DND-41 (cell line): Measurements from ENCODE around the gene UTP15.

ENCODE experiments used
- ATAC-seq: fragments of 200-7000 bp; cut with Tn5 transposase; 3 replicates; pipeline ENCODE4 v1.9.1; 2021; ENCODE audit warnings: low read depth; ENCODE audit not compliant: insufficient read depth
- DNase-seq: peaks from one replicate; pipeline ENCODE4 v3.0.0-alpha.2; 2020
- H2AFZ ChIP-seq: 2 replicates; pipeline ENCODE4 v1.6.0; 2012; ENCODE audit warnings: low read depth, low read length
- H3K27ac ChIP-seq: 2 replicates; pipeline ENCODE4 v1.5.1; 2012; ENCODE audit warnings: low read length, inconsistent platforms
- H3K27me3 ChIP-seq: fragments of 200-600 bp; sonication (generic); 2 replicates; pipeline ENCODE4 v1.6.0; 2012; ENCODE audit warnings: low read length, mild to moderate bottlenecking, inconsistent platforms; ENCODE audit not compliant: insufficient read depth, poor library complexity
- H3K36me3 ChIP-seq: 2 replicates; pipeline ENCODE4 v1.5.1; 2012; ENCODE audit warnings: low read length, inconsistent platforms; ENCODE audit not compliant: insufficient read depth
- H3K4me1 ChIP-seq: 2 replicates; pipeline ENCODE4 v1.5.1; 2012; ENCODE audit warnings: mild to moderate bottlenecking, low read length; ENCODE audit not compliant: insufficient read depth
- H3K4me2 ChIP-seq: 2 replicates; pipeline ENCODE4 v1.6.0; 2012; ENCODE audit warnings: mild to moderate bottlenecking, moderate library complexity, low read length, inconsistent platforms; ENCODE audit not compliant: insufficient read depth
- H3K4me3 ChIP-seq, 2 experiments: fragments of 200-600 bp in 1 of 2; shearing (Covaris generic) in 1 of 2; 2 replicates each; pipeline ENCODE4 v1.5.1; 2012 to 2016; ENCODE audit warnings: inconsistent platforms in 2 of 2, low read length in 2 of 2, mild to moderate bottlenecking in 2 of 2, low read depth in 1 of 2, moderate library complexity in 1 of 2
- H3K79me2 ChIP-seq: 2 replicates; pipeline ENCODE4 v1.6.0; 2012; ENCODE audit warnings: low read length, inconsistent platforms; ENCODE audit not compliant: insufficient read depth
- H3K9ac ChIP-seq: 2 replicates; pipeline ENCODE4 v1.6.0; 2012; ENCODE audit warnings: low read depth, mild to moderate bottlenecking, inconsistent platforms, low read length, moderate library complexity
- H3K9me3 ChIP-seq: 2 replicates; pipeline ENCODE4 v1.5.1; 2012; ENCODE audit warnings: low read length, moderate library complexity, mild to moderate bottlenecking, inconsistent platforms; ENCODE audit not compliant: insufficient read depth, severe bottlenecking
- H4K20me1 ChIP-seq: 2 replicates; pipeline ENCODE4 v1.6.0; 2012; ENCODE audit warnings: low read length; ENCODE audit not compliant: insufficient read depth
- CTCF ChIP-seq: IDR thresholded peaks from 2 replicates; pipeline ENCODE4 v1.5.1; 2012; ENCODE audit warnings: borderline replicate concordance, low read length, moderate library complexity, mild to moderate bottlenecking; ENCODE audit not compliant: poor library complexity, severe bottlenecking; ENCODE audit errors: extremely low read depth
- EZH2 ChIP-seq: IDR thresholded peaks from 3 replicates; pipeline ENCODE4 v1.6.1; 2012; ENCODE audit warnings: borderline replicate concordance, low read depth, mild to moderate bottlenecking, moderate library complexity, low read length, inconsistent platforms; ENCODE audit not compliant: severe bottlenecking

Gene UTP15

GRCh38 chr5:73529081-73529480 is 36.5 kb upstream of the UTP15 start:
- H4K20me1 ChIP-seq, result no peaks in the 10 kb centered on the region

GRCh38 chr5:73531356-73531755 is 34.2 kb upstream of the UTP15 start:
- Histone ChIP-seq H3K36me3 (no peaks in the 10 kb centered on the region), H3K27me3 (peaks cover 10% of the 10 kb centered on the region), H3K9me3 (no peaks in the 10 kb centered on the region), H3K4me2 (no peak overlapping the region), H3K79me2 (no peaks in the 10 kb centered on the region), H3K4me1 (no peaks in the 10 kb centered on the region), H4K20me1 (no peaks in the 10 kb centered on the region), H3K9ac (no peak overlapping the region), H3K4me3 (no peak overlapping the region), H2AFZ (no peak overlapping the region), H3K27ac (no peak overlapping the region)
- ATAC-seq, result no peak
- TF ChIP-seq EZH2 (no peak), CTCF (no peak)
- DNase-seq, result no peak

More at GRCh38 chr5:73529081-73529480, 36.5 kb upstream of the UTP15 start:
- H3K4me3 ChIP-seq, result no peak overlapping the region
- DNase-seq (no peak), ATAC-seq (no peak)
- H3K9ac ChIP-seq, result no peak overlapping the region
- H3K36me3 ChIP-seq, result no peaks in the 10 kb centered on the region
- peaks cover 10% of the 10 kb centered on the region for H3K27me3 ChIP-seq
- H3K27ac ChIP-seq, result no peak overlapping the region
- H3K79me2 ChIP-seq, result no peaks in the 10 kb centered on the region
- no peak overlapping the region for H2AFZ ChIP-seq
- H3K9me3 ChIP-seq, result no peaks in the 10 kb centered on the region
- TF ChIP-seq EZH2 (no peak), CTCF (no peak)
- H3K4me1 ChIP-seq, result no peaks in the 10 kb centered on the region
- no peak overlapping the region for H3K4me2 ChIP-seq

- H3K9me3 ChIP-seq, result no peaks in the 10 kb centered on the region
- no peak overlapping the region for H2AFZ ChIP-seq
- no peak for TF ChIP-seq EZH2
- no peak for TF ChIP-seq CTCF
- no peak overlapping the region for H3K4me3 ChIP-seq
- ATAC-seq (no peak), DNase-seq (no peak)
- no peaks in the 10 kb centered on the region for H3K79me2 ChIP-seq
- H3K4me1 ChIP-seq, result no peaks in the 10 kb centered on the region
- no peaks in the 10 kb centered on the region for H4K20me1 ChIP-seq
- H3K36me3 ChIP-seq, result no peaks in the 10 kb centered on the region
- peaks cover 7% of the 10 kb centered on the region for H3K27me3 ChIP-seq
- no peak overlapping the region for H3K4me2 ChIP-seq
- H3K27ac ChIP-seq, result no peak overlapping the region
- H3K9ac ChIP-seq, result no peak overlapping the region
These were observed 33.3 kb upstream of the UTP15 start for GRCh38 chr5:73532195-73532594.

GRCh38 chr5:73534011-73534644 is 31.4 kb upstream of the UTP15 start:
- Histone ChIP-seq H3K4me1 (no peaks in the 10 kb centered on the region), H3K4me3 (no peak overlapping the region), H3K36me3 (no peaks in the 10 kb centered on the region), H3K27ac (no peak overlapping the region), H3K9me3 (no peaks in the 10 kb centered on the region), H3K27me3 (peaks cover 7% of the 10 kb centered on the region), H3K79me2 (no peaks in the 10 kb centered on the region), H3K9ac (no peak overlapping the region), H3K4me2 (no peak overlapping the region), H4K20me1 (no peaks in the 10 kb centered on the region), H2AFZ (no peak overlapping the region)
- ATAC-seq (no peak), DNase-seq (no peak)
- no peak for TF ChIP-seq CTCF
- no peak for TF ChIP-seq EZH2
